SK-N-SH (cell line): ENCODE measurements around the gene VIL1. TPM values are rescaled to one million over a fixed set of nuclear protein-coding genes. Genes with fewer than 3 reads are reported as not detected.

ENCODE experiments used
- CTCF ChIA-PET: fragments of 300-600, 350-600 bp; formaldehyde crosslinking; extraction: SDS; loops from one replicate; lab custom pipeline; 2021; lab: Yijun Ruan, JAX
- POLR2A ChIA-PET: fragments of 350-600 bp; sonication (Branson Sonifier 250); formaldehyde crosslinking; extraction: SDS; loops from one replicate; lab custom pipeline; 2020; ENCODE audit warnings: antibody characterized with exemption, inconsistent platforms; lab: Yijun Ruan, JAX
- DNase-seq: peaks from one replicate; pipeline ENCODE4 v3.0.0; 2012
- H2AFZ ChIP-seq: fragments of 200-600 bp; sonication (generic); 2 replicates; pipeline ENCODE4 v1.8.1; 2016; ENCODE audit warnings: antibody characterized with exemption, mild to moderate bottlenecking, low read depth
- H3F3A ChIP-seq: fragments of 200-600 bp; sonication (generic); replicated peaks from 2 replicates; pipeline ENCODE3; 2016; ENCODE audit warnings: antibody characterized with exemption, mild to moderate bottlenecking; ENCODE audit not compliant: insufficient read depth
- H3K27ac ChIP-seq, 2 experiments: fragments of 200-500 bp in 1 of 2; fragments of 200-600 bp in 1 of 2; sonication (Bioruptor generic) in 1 of 2; sonication (generic), shearing (Covaris generic) in 1 of 2; 2 replicates each; pipeline versions ENCODE4 v1.5.1 to v1.6.1; 2014 to 2016; ENCODE audit warnings: low read depth in 2 of 2, inconsistent platforms in 1 of 2, low read length in 1 of 2, mild to moderate bottlenecking in 1 of 2, mixed read lengths in 1 of 2
- H3K27me3 ChIP-seq: fragments of 200-600 bp; sonication (generic), shearing (Covaris generic); 2 replicates; pipeline ENCODE4 v1.6.1; 2016; ENCODE audit warnings: mixed run types; ENCODE audit not compliant: insufficient read depth
- H3K36me3 ChIP-seq, 2 experiments: fragments of 200-500 bp in 1 of 2; fragments of 200-600 bp in 1 of 2; sonication (Bioruptor generic) in 1 of 2; sonication (generic) in 1 of 2; replicated peaks in 1 of 2; 2 replicates each; pipeline versions ENCODE3 to v1.5.1; 2014 to 2016; ENCODE audit warnings: low read length in 1 of 2, mild to moderate bottlenecking in 1 of 2; ENCODE audit not compliant: insufficient read depth in 2 of 2, control insufficient read depth in 1 of 2
- H3K4me1 ChIP-seq, 2 experiments: fragments of 200-500 bp in 1 of 2; fragments of 200-600 bp in 1 of 2; sonication (Bioruptor generic) in 1 of 2; sonication (generic), shearing (Covaris generic) in 1 of 2; 2 replicates each; pipeline versions ENCODE4 v1.5.1 to v1.6.1; 2014 to 2016; ENCODE audit warnings: low read depth in 1 of 2, low read length in 1 of 2, mixed run types in 1 of 2; ENCODE audit not compliant: insufficient read depth in 2 of 2, control insufficient read depth in 1 of 2
- H3K4me2 ChIP-seq: fragments of 200-600 bp; sonication (generic), shearing (Covaris generic); 2 replicates; pipeline ENCODE4 v1.6.1; 2017; ENCODE audit warnings: mixed run types
- H3K4me3 ChIP-seq, 2 experiments: fragments of 200-500 bp in 1 of 2; fragments of 200-600 bp in 1 of 2; sonication (Bioruptor generic) in 1 of 2; sonication (generic), shearing (Covaris generic) in 1 of 2; 2 replicates each; pipeline versions ENCODE4 v1.5.1 to v1.8.1; 2014 to 2016; ENCODE audit warnings: low read depth in 2 of 2, inconsistent platforms in 1 of 2, low read length in 1 of 2, mild to moderate bottlenecking in 1 of 2, mixed read lengths in 1 of 2, moderate library complexity in 1 of 2
- H3K79me2 ChIP-seq: fragments of 200-600 bp; sonication (generic); 2 replicates; pipeline ENCODE4 v1.8.1; 2017; ENCODE audit warnings: mild to moderate bottlenecking; ENCODE audit not compliant: insufficient read depth
- H3K9ac ChIP-seq: fragments of 200-600 bp; sonication (generic); 2 replicates; pipeline ENCODE4 v1.6.1; 2017; ENCODE audit warnings: mixed run types
- H3K9me2 ChIP-seq: fragments of 200-600 bp; sonication (generic); 2 replicates; pipeline ENCODE4 v1.6.1; 2017; ENCODE audit warnings: mixed run types
- H3K9me3 ChIP-seq: fragments of 200-600 bp; sonication (generic); 2 replicates; pipeline ENCODE4 v1.6.1; 2017; ENCODE audit warnings: mixed run types, mild to moderate bottlenecking, moderate library complexity
- H4K20me1 ChIP-seq: fragments of 200-600 bp; sonication (generic); 2 replicates; pipeline ENCODE4 v1.6.1; 2017; ENCODE audit warnings: mild to moderate bottlenecking, mixed run types; ENCODE audit not compliant: insufficient read depth
- CHD2 ChIP-seq: fragments of 150-350 bp; IDR thresholded peaks from 2 replicates; pipeline ENCODE4 v1.6.1; 2018; ENCODE audit warnings: low read length; ENCODE audit not compliant: partially characterized antibody
- EZH2phosphoT487 ChIP-seq: fragments of 200-600 bp; sonication (generic); IDR thresholded peaks from 2 replicates; pipeline ENCODE4 v1.6.1; 2017; ENCODE audit warnings: low read depth, mixed run types, mild to moderate bottlenecking, antibody characterized with exemption, moderate library complexity, borderline replicate concordance
- FOXJ3 ChIP-seq: sonication (generic); formaldehyde crosslinking; IDR thresholded peaks from 2 replicates; pipeline ENCODE4 v1.5.1; 2020; ENCODE audit warnings: mild to moderate bottlenecking, missing genetic modification reagents
- GABPA ChIP-seq: IDR thresholded peaks from 2 replicates; pipeline ENCODE4 v1.4.0; 2012; ENCODE audit warnings: low read depth, mild to moderate bottlenecking
- GATA2 ChIP-seq: sonication (generic); formaldehyde crosslinking; IDR thresholded peaks from 2 replicates; pipeline ENCODE4 v1.5.0; 2020; ENCODE audit warnings: mild to moderate bottlenecking, missing genetic modification reagents
- MEF2A ChIP-seq: IDR thresholded peaks from 2 replicates; pipeline ENCODE4 v1.4.0; 2012; ENCODE audit warnings: low read depth, borderline replicate concordance
- MXI1 ChIP-seq: IDR thresholded peaks from 2 replicates; pipeline ENCODE4 v1.6.1; 2012; ENCODE audit warnings: mild to moderate bottlenecking, low read depth, low read length, improper control_type of control experiment
- NFIC ChIP-seq: IDR thresholded peaks from 2 replicates; pipeline ENCODE4 v1.4.0; 2012; ENCODE audit warnings: borderline replicate concordance
- NRF1 ChIP-seq: IDR thresholded peaks from 2 replicates; pipeline ENCODE4 v1.6.1; 2012; ENCODE audit warnings: low read depth, mild to moderate bottlenecking, low read length
- POLR2AphosphoS5 ChIP-seq: IDR thresholded peaks from 2 replicates; pipeline ENCODE4 v1.6.1; 2012; ENCODE audit warnings: low read depth, low read length
- RAD21 ChIP-seq: IDR thresholded peaks from 2 replicates; pipeline ENCODE4 v1.6.1; 2012; ENCODE audit warnings: mild to moderate bottlenecking, low read length
- RCOR1 ChIP-seq: fragments of 150-350 bp; IDR thresholded peaks from 2 replicates; pipeline ENCODE4 v1.6.1; 2017; ENCODE audit warnings: antibody characterized with exemption, low read length
- REST ChIP-seq: IDR thresholded peaks from 2 replicates; pipeline ENCODE4 v1.6.1; 2012; ENCODE audit warnings: mild to moderate bottlenecking, low read depth, low read length, moderate library complexity
- RFX5 ChIP-seq: IDR thresholded peaks from 2 replicates; pipeline ENCODE4 v1.6.1; 2012; ENCODE audit warnings: mild to moderate bottlenecking, improper control_type of control experiment, low read length
- RXRA ChIP-seq: IDR thresholded peaks from 2 replicates; pipeline ENCODE4 v1.4.0; 2012; ENCODE audit warnings: low read depth, mild to moderate bottlenecking, borderline replicate concordance
- SIN3A ChIP-seq: IDR thresholded peaks from 2 replicates; pipeline ENCODE4 v1.6.1; 2012; ENCODE audit warnings: low read depth, mild to moderate bottlenecking, low read length, moderate library complexity, borderline replicate concordance
- SMC3 ChIP-seq: IDR thresholded peaks from 2 replicates; pipeline ENCODE4 v1.6.1; 2012; ENCODE audit warnings: low read depth, low read length, improper control_type of control experiment
- TCF12 ChIP-seq: IDR thresholded peaks from 2 replicates; pipeline ENCODE4 v1.4.0; 2012
- TEAD4 ChIP-seq: IDR thresholded peaks from 2 replicates; pipeline ENCODE4 v1.4.0; 2012; ENCODE audit warnings: mild to moderate bottlenecking, borderline replicate concordance; ENCODE audit not compliant: insufficient read depth
- USF1 ChIP-seq: IDR thresholded peaks from 2 replicates; pipeline ENCODE4 v1.4.0; 2012; ENCODE audit warnings: low read depth, borderline replicate concordance
- USF2 ChIP-seq: fragments of 150-350 bp; IDR thresholded peaks from 2 replicates; pipeline ENCODE4 v1.6.1; 2017; ENCODE audit warnings: antibody characterized with exemption, low read length, low read depth, borderline replicate concordance
- YY1 ChIP-seq: IDR thresholded peaks from 2 replicates; pipeline ENCODE4 v1.4.0; 2012; ENCODE audit warnings: low read depth, mild to moderate bottlenecking
- WGBS: methylation state at CpG from one replicate; pipeline ENCODE4 v1.1.6; 2017; ENCODE audit warnings: low lambda C conversion rate; 5-methylcytosine and 5-hydroxymethylcytosine counted together
- polyA plus RNA-seq, 3 experiments: library from polyadenylated mRNA; depleted of rRNA; stranded (reverse); fragments of >200 nt; gene quantifications; 2 replicates each; pipeline ENCODE4 v1.2.3, GENCODE V29; 2012

Gene VIL1
- polyA plus RNA-seq, 1 of the 3 experiments (the other 2 are of a cell fraction): under 0.01 TPM

GRCh38 chr2:218427741-218428140, 8.8 kb downstream of the VIL1 start:
- Histone ChIP-seq H3K27me3 (no peaks in the 10 kb centered on the region; the same call in 1 of the 2 replicates), H3K36me3 (no peaks in the 10 kb centered on the region), H3K27ac (no peak overlapping the region), H3K4me3 (no peak overlapping the region), H3K4me1 (no peaks in the 10 kb centered on the region; a peak in 1 of 4 replicates), H3K4me2 (no peak overlapping the region), H3K9ac (no peak overlapping the region), H3K9me2 (no peaks in the 10 kb centered on the region), H3K9me3 (no peaks in the 10 kb centered on the region), H3K79me2 (no peaks in the 10 kb centered on the region), H4K20me1 (no peaks in the 10 kb centered on the region), H3F3A (no peaks in the 10 kb centered on the region), H2AFZ (no peak overlapping the region)
- CTCF ChIA-PET: no interaction called here
- no peak for DNase-seq
- POLR2A ChIA-PET: no interaction called here
- WGBS: 73% methylated on average over 7 of the region's 11 CpGs
- TF ChIP-seq USF2 (no peak), EZH2phosphoT487 (no peak), RCOR1 (no peak), YY1 (no peak), POLR2AphosphoS5 (no peak), GABPA (no peak), USF1 (no peak), RXRA (no peak), MEF2A (no peak), NRF1 (no peak), FOXJ3 (CRISPR knock-in tag) (no peak), RAD21 (no peak), RFX5 (no peak), TEAD4 (no peak)

- no peak for DNase-seq
- H3K9ac ChIP-seq: no peak overlapping the region
- no peaks in the 10 kb centered on the region for H4K20me1 ChIP-seq
- H3K9me3 ChIP-seq: no peaks in the 10 kb centered on the region
- no peaks in the 10 kb centered on the region for H3K9me2 ChIP-seq
- no peaks in the 10 kb centered on the region; a peak in 1 of 4 replicates for H3K4me1 ChIP-seq
- TF ChIP-seq REST: no peak
- no peak for TF ChIP-seq SMC3
- TF ChIP-seq MXI1: no peak
- no peak for TF ChIP-seq GATA2 (CRISPR knock-in tag)
- TF ChIP-seq NFIC: no peak
- no peak for TF ChIP-seq FOXJ3 (CRISPR knock-in tag)
- TF ChIP-seq NRF1: no peak
- TF ChIP-seq CHD2: no peak
- no peak for TF ChIP-seq SIN3A
- TF ChIP-seq RXRA: no peak
- no peak for TF ChIP-seq TCF12
- CTCF ChIA-PET: no interaction called here
- 88% methylated on average over 15 of the region's 24 CpGs for WGBS
- no peak overlapping the region for H3K4me3 ChIP-seq
- H3K79me2 ChIP-seq: no peaks in the 10 kb centered on the region
- no peak overlapping the region for H2AFZ ChIP-seq
- no peaks in the 10 kb centered on the region; the same call in 1 of the 2 replicates for H3K27me3 ChIP-seq
- no peaks in the 10 kb centered on the region for H3K36me3 ChIP-seq
- H3K4me2 ChIP-seq: no peak overlapping the region
- H3F3A ChIP-seq: no peaks in the 10 kb centered on the region
- no peak overlapping the region for H3K27ac ChIP-seq
- POLR2A ChIA-PET: no interaction called here
Observed at GRCh38 chr2:218428846-218429558, 10.1 kb downstream of the VIL1 start.
